SK-N-SH treated with all-trans-retinoic acid at 6 μM for 48 hours (cell line): Measurements from ENCODE around the gene QKI.
A peak's percentile ranks its signal among the peaks of the same experiment; 100 is the strongest.

Experiments used
- ATAC-seq: fragments of 200-7000 bp; cut with Tn5 transposase; 3 replicates; pipeline ENCODE4 v1.9.1; 2020; ENCODE audit warnings: mild to moderate bottlenecking, moderate library complexity
- BACH2 ChIP-seq: fragments of 250-450 bp; sonication (Bioruptor Pico); IDR thresholded peaks from 2 replicates; pipeline ENCODE4 v1.9.0; 2021; ENCODE audit warnings: mild to moderate bottlenecking, borderline replicate concordance
- CREB5 ChIP-seq: fragments of 250-450 bp; sonication (Bioruptor Pico); IDR thresholded peaks from 2 replicates; pipeline ENCODE4 v1.5.1; 2020; ENCODE audit warnings: low read depth, mild to moderate bottlenecking, moderate library complexity
- ESRRG ChIP-seq: fragments of 250-450 bp; sonication (Bioruptor Pico); IDR thresholded peaks from 2 replicates; pipeline ENCODE4 v1.6.1; 2021; ENCODE audit warnings: mild to moderate bottlenecking
- ISL1 ChIP-seq: fragments of 250-450 bp; sonication (Bioruptor Pico); IDR thresholded peaks from 2 replicates; pipeline ENCODE4 v2.1.2; 2022; ENCODE audit warnings: mild to moderate bottlenecking, moderate library complexity
- OSR1 ChIP-seq: fragments of 250-450 bp; sonication (Bioruptor Pico); IDR thresholded peaks from 2 replicates; pipeline ENCODE4 v1.8.0; 2022; ENCODE audit warnings: moderate library complexity, mild to moderate bottlenecking, inconsistent platforms
- POU6F1 ChIP-seq: fragments of 250-450 bp; sonication (Bioruptor Pico); IDR thresholded peaks from 2 replicates; pipeline ENCODE4 v1.8.0; 2021; ENCODE audit warnings: low read depth, mild to moderate bottlenecking, moderate library complexity, borderline replicate concordance
- PPARA ChIP-seq: fragments of 250-450 bp; sonication (Bioruptor Pico); IDR thresholded peaks from 2 replicates; pipeline ENCODE4 v1.5.0; 2020; ENCODE audit warnings: mild to moderate bottlenecking, borderline replicate concordance
- RARB ChIP-seq: fragments of 250-450 bp; sonication (Bioruptor Pico); IDR thresholded peaks from 2 replicates; pipeline ENCODE4 v1.8.0; 2021; ENCODE audit warnings: mild to moderate bottlenecking, moderate library complexity
- SNAI2 ChIP-seq: fragments of 250-450 bp; sonication (Bioruptor Pico); IDR thresholded peaks from 2 replicates; pipeline ENCODE4 v1.5.0; 2020; ENCODE audit warnings: mild to moderate bottlenecking, moderate library complexity
- TSHZ2 ChIP-seq: fragments of 250-450 bp; sonication (Bioruptor Pico); IDR thresholded peaks from 2 replicates; pipeline ENCODE4 v1.5.0; 2020; ENCODE audit warnings: mild to moderate bottlenecking, moderate library complexity
- ZC3H10 ChIP-seq: fragments of 250-450 bp; sonication (Bioruptor Pico); IDR thresholded peaks from 2 replicates; pipeline ENCODE4 v1.5.1; 2021; ENCODE audit warnings: mild to moderate bottlenecking, moderate library complexity
- ZFP3 ChIP-seq: fragments of 250-450 bp; sonication (Bioruptor Pico); IDR thresholded peaks from 2 replicates; pipeline ENCODE4 v1.5.0; 2020; ENCODE audit warnings: mild to moderate bottlenecking, moderate library complexity
- ZFP30 ChIP-seq: fragments of 450-650 bp; formaldehyde crosslinking; IDR thresholded peaks from 2 replicates; pipeline ENCODE4 v1.5.0; 2022; ENCODE audit warnings: mild to moderate bottlenecking, moderate library complexity
- ZNF70 ChIP-seq: fragments of 450-650 bp; formaldehyde crosslinking; IDR thresholded peaks from 2 replicates; pipeline ENCODE4 v1.5.0; 2020; ENCODE audit warnings: mild to moderate bottlenecking, moderate library complexity
- ZNF8 ChIP-seq: fragments of 450-650 bp; formaldehyde crosslinking; IDR thresholded peaks from 2 replicates; pipeline ENCODE4 v1.5.0; 2020; ENCODE audit warnings: mild to moderate bottlenecking, moderate library complexity
- TF ChIP-seq, protein P1 (sequence below): fragments of 250-450 bp; sonication (Bioruptor Pico); IDR thresholded peaks from 2 replicates; pipeline ENCODE4 v1.8.0; 2020; ENCODE audit warnings: mild to moderate bottlenecking, moderate library complexity, borderline replicate concordance
- TF ChIP-seq, protein P2 (sequence below): fragments of 250-450 bp; sonication (Bioruptor Pico); IDR thresholded peaks from 2 replicates; pipeline ENCODE4 v1.5.1; 2021; ENCODE audit warnings: mild to moderate bottlenecking, moderate library complexity

Gene QKI

DNA sequence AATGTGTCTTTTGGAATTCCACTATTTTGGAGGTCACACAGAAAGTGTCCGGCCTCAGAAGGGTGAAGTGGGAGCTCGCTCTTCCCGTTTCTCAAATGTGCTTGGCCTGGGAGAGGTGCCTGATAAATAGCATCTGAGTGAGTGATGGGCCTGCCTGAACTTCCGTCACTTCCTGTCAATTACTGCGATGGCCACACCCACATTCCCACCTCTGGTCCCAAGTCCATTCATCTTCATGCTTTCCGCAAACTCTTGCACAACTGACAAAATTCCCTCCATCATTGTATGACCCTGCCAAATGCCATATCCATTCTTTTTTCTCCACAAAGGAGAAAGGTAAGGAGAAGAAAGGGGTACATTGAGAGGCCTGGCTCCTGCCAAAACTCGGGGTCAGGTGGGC is 169.0 kb downstream of the QKI start:
- no peak for ATAC-seq
- TF ChIP-seq CREB5: no peak
- TF ChIP-seq PPARA: no peak
- TF ChIP-seq ZFP30 (CRISPR knock-in tag): no peak
- TF ChIP-seq ZNF8 (CRISPR knock-in tag): no peak
- TF ChIP-seq ZNF70 (CRISPR knock-in tag): no peak
- TF ChIP-seq BACH2 (CRISPR knock-in tag): no peak
- TF ChIP-seq TSHZ2 (CRISPR knock-in tag): no peak
- TF ChIP-seq, protein P1, sequence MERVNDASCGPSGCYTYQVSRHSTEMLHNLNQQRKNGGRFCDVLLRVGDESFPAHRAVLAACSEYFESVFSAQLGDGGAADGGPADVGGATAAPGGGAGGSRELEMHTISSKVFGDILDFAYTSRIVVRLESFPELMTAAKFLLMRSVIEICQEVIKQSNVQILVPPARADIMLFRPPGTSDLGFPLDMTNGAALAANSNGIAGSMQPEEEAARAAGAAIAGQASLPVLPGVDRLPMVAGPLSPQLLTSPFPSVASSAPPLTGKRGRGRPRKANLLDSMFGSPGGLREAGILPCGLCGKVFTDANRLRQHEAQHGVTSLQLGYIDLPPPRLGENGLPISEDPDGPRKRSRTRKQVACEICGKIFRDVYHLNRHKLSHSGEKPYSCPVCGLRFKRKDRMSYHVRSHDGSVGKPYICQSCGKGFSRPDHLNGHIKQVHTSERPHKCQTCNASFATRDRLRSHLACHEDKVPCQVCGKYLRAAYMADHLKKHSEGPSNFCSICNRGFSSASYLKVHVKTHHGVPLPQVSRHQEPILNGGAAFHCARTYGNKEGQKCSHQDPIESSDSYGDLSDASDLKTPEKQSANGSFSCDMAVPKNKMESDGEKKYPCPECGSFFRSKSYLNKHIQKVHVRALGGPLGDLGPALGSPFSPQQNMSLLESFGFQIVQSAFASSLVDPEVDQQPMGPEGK: no peak
- TF ChIP-seq, protein P2, sequence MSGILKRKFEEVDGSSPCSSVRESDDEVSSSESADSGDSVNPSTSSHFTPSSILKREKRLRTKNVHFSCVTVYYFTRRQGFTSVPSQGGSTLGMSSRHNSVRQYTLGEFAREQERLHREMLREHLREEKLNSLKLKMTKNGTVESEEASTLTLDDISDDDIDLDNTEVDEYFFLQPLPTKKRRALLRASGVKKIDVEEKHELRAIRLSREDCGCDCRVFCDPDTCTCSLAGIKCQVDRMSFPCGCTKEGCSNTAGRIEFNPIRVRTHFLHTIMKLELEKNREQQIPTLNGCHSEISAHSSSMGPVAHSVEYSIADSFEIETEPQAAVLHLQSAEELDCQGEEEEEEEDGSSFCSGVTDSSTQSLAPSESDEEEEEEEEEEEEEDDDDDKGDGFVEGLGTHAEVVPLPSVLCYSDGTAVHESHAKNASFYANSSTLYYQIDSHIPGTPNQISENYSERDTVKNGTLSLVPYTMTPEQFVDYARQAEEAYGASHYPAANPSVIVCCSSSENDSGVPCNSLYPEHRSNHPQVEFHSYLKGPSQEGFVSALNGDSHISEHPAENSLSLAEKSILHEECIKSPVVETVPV (CRISPR knock-in tag): no peak
- TF ChIP-seq ZC3H10: no peak
- no peak for TF ChIP-seq ESRRG (CRISPR knock-in tag)
- TF ChIP-seq POU6F1 (CRISPR knock-in tag): no peak
- TF ChIP-seq SNAI2: no peak

DNA sequence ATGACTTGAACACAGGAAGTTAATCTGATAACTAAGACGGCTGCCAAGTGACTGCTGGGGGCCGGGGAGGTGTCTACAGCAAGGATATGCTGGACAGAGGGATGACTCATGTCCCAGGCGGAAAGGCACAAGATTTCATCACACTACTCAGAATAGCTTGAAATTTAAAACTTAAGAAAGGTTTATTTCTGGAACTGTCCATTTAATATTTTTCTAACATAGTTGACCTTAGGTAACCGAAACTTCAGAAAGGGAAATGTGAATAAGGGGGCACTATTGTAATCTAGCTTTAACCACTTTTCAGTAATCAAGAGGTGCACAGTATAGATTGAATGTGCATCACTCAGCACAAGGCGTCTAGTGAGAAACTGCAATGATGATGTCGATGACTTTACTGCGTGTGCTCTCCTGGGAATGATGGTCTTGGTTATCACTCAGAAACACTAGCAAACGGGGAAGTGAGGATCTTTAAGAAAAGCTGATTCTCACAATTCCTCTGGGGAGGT is 171.5 kb downstream of the QKI start:
- ATAC-seq: peak; percentile 90
- 0 out of 2 replicates have a peak, but pooled peaks have one; percentile 23 for TF ChIP-seq ISL1 (CRISPR knock-in tag)
- no peak for TF ChIP-seq BACH2 (CRISPR knock-in tag)
- TF ChIP-seq, protein P1: peak; percentile 86; the same call in 1 of the 2 replicates

- no peak for ATAC-seq
- TF ChIP-seq OSR1 (CRISPR knock-in tag): no peak
- TF ChIP-seq ISL1 (CRISPR knock-in tag): no peak
- no peak for TF ChIP-seq CREB5
- TF ChIP-seq, protein P2 (CRISPR knock-in tag): no peak
- TF ChIP-seq TSHZ2 (CRISPR knock-in tag): no peak
- TF ChIP-seq ZFP3 (CRISPR knock-in tag): no peak
- TF ChIP-seq, protein P1: no peak
- no peak for TF ChIP-seq RARB (CRISPR knock-in tag)
- TF ChIP-seq ZC3H10: no peak
Observed at GRCh38 chr6:163586888-163587287, 172.4 kb downstream of the QKI start.
